GM12878 (cell line): Measurements from ENCODE around the gene GPC5. TPM values are rescaled to one million over a fixed set of nuclear protein-coding genes. Genes with fewer than 3 reads are reported as not detected.

Source experiments
- ATAC-seq: fragments of 200-7000 bp; cut with Tn5 transposase; 3 replicates; pipeline ENCODE4 v1.9.1; 2020; ENCODE audit warnings: mild to moderate bottlenecking, moderate library complexity
- BruUV-seq: library from RNA; stranded (reverse); fragments of 400-500 nt; replicated peaks from 2 replicates; lab custom pipeline; 2021; lab: Mats Ljungman, UMichigan
- CTCF ChIA-PET: fragments of 300-600 bp; sonication (Branson Sonifier 250); formaldehyde crosslinking; extraction: SDS; loops from one replicate; lab custom pipeline; 2021; ENCODE audit warnings: inconsistent platforms; lab: Yijun Ruan, JAX
- POLR2A ChIA-PET: fragments of 350-600 bp; formaldehyde crosslinking; extraction: SDS; loops from one replicate; lab custom pipeline; 2021; ENCODE audit warnings: inconsistent platforms; lab: Charles Lee
- RAD21 ChIA-PET: fragments of 300-600 bp; sonication (Branson Sonifier 250); formaldehyde crosslinking; loops from one replicate; lab custom pipeline; 2023; ENCODE audit warnings: antibody characterized with exemption; ENCODE audit not compliant: unreplicated experiment; lab: Charles Lee
- SMC1A ChIA-PET: fragments of 300-600 bp; sonication (Branson Sonifier 250); formaldehyde crosslinking; loops from one replicate; lab custom pipeline; 2023; ENCODE audit not compliant: unreplicated experiment, uncharacterized antibody; lab: Charles Lee
- DNase-seq: peaks from one replicate; pipeline ENCODE4 v3.0.0-alpha.2; 2011; ENCODE audit warnings: low read depth, low spot score
- FAIRE-seq: peaks from 3 replicates; lab custom pipeline; 2011; peaks lifted over from hg19 to GRCh38; lab: Jason Lieb, UNC
- H2AFZ ChIP-seq: 2 replicates; pipeline ENCODE4 v1.6.0; 2011; ENCODE audit warnings: low read depth, low read length, control low read depth; ENCODE audit not compliant: control insufficient read depth
- H3K27ac ChIP-seq: 2 replicates; pipeline ENCODE4 v1.5.1; 2011; ENCODE audit warnings: control low read depth; ENCODE audit not compliant: control insufficient read depth, insufficient read depth
- H3K27me3 ChIP-seq, 2 experiments: replicated peaks in 1 of 2; 2 replicates each; pipeline versions ENCODE4 v1.6.0 to v1.6.1; 2011; ENCODE audit warnings: low read length in 1 of 2; ENCODE audit not compliant: control insufficient read depth in 2 of 2, insufficient read depth in 2 of 2
- H3K36me3 ChIP-seq, 2 experiments: 2 replicates each; pipeline ENCODE4 v1.5.1; 2011; ENCODE audit warnings: low read length in 1 of 2; ENCODE audit not compliant: control insufficient read depth in 2 of 2, insufficient read depth in 2 of 2
- H3K4me1 ChIP-seq: 2 replicates; pipeline ENCODE4 v1.6.1; 2011; ENCODE audit warnings: mild to moderate bottlenecking, low read length, moderate library complexity, mixed read lengths; ENCODE audit not compliant: control insufficient read depth, insufficient read depth
- H3K4me2 ChIP-seq: 2 replicates; pipeline ENCODE4 v1.6.0; 2011; ENCODE audit warnings: control low read depth; ENCODE audit not compliant: control insufficient read depth, insufficient read depth
- H3K4me3 ChIP-seq: fragments of 200-600 bp; sonication (generic); 2 replicates; pipeline ENCODE4 v1.5.1; 2016
- H3K79me2 ChIP-seq: 2 replicates; pipeline ENCODE4 v1.6.0; 2011; ENCODE audit warnings: low read length; ENCODE audit not compliant: control insufficient read depth, insufficient read depth
- H3K9ac ChIP-seq: 2 replicates; pipeline ENCODE4 v1.8.0; 2011; ENCODE audit warnings: low read length, control low read depth, mixed read lengths; ENCODE audit not compliant: control insufficient read depth, insufficient read depth
- H3K9me3 ChIP-seq: replicated peaks from 3 replicates; pipeline ENCODE4 v1.5.1; 2011; ENCODE audit warnings: mild to moderate bottlenecking, low read length; ENCODE audit not compliant: control insufficient read depth, insufficient read depth
- H4K20me1 ChIP-seq: 2 replicates; pipeline ENCODE4 v1.6.0; 2011; ENCODE audit not compliant: control insufficient read depth, insufficient read depth
- ASH2L ChIP-seq: fragments of 300-600, 200-600 bp; sonication (generic); IDR thresholded peaks from 2 replicates; pipeline ENCODE4 v1.6.1; 2017; ENCODE audit warnings: low read depth, mild to moderate bottlenecking, borderline replicate concordance
- CTCF ChIP-seq, 3 experiments: IDR thresholded peaks in 2 of 3; conservative IDR thresholded peaks in 1 of 3; 2 replicates each; pipeline ENCODE4 v1.5.1; 2011; ENCODE audit warnings: low read depth in 3 of 3, low read length in 3 of 3, mild to moderate bottlenecking in 3 of 3, control low read depth in 2 of 3, moderate library complexity in 2 of 3, inconsistent platforms in 1 of 3, mixed read lengths in 1 of 3; ENCODE audit not compliant: control insufficient read depth in 2 of 3, insufficient read depth in 1 of 3; ENCODE audit errors: extremely low read depth in 1 of 3
- ESRRA ChIP-seq: IDR thresholded peaks from 2 replicates; pipeline ENCODE4 v1.6.1; 2012; ENCODE audit warnings: mild to moderate bottlenecking, low read length, improper control_type of control experiment
- FOXK2 ChIP-seq: fragments of 450-650 bp; IDR thresholded peaks from 2 replicates; pipeline ENCODE4 v1.6.1; 2017; ENCODE audit warnings: mild to moderate bottlenecking, moderate library complexity
- IRF5 ChIP-seq: fragments of 450-650 bp; IDR thresholded peaks from 2 replicates; pipeline ENCODE4 v1.6.1; 2017; ENCODE audit warnings: borderline replicate concordance
- NBN ChIP-seq: fragments of 450-650 bp; IDR thresholded peaks from 2 replicates; pipeline ENCODE4 v1.6.1; 2016
- RUNX3 ChIP-seq: IDR thresholded peaks from 2 replicates; pipeline ENCODE4 v1.6.1; 2012; ENCODE audit warnings: low read length, inconsistent platforms
- STAT1 ChIP-seq: fragments of 450-650 bp; conservative IDR thresholded peaks from 2 replicates; pipeline ENCODE4 v1.6.1; 2014; ENCODE audit warnings: antibody characterized with exemption, mild to moderate bottlenecking
- ZBTB11 ChIP-seq: fragments of 450-650 bp; formaldehyde crosslinking; IDR thresholded peaks from 2 replicates; pipeline ENCODE4 v1.5.0; 2022; ENCODE audit warnings: mild to moderate bottlenecking, missing genetic modification characterization
- ZBTB40 ChIP-seq: fragments of 450-650 bp; IDR thresholded peaks from 2 replicates; pipeline ENCODE4 v1.6.1; 2016; ENCODE audit warnings: mild to moderate bottlenecking, moderate library complexity, borderline replicate concordance
- ZNF622 ChIP-seq: fragments of 450-650 bp; IDR thresholded peaks from 2 replicates; pipeline ENCODE4 v1.6.1; 2017; ENCODE audit warnings: mild to moderate bottlenecking, inconsistent platforms
- in situ Hi-C: fragments of 300-500 bp; cut with MboI; formaldehyde crosslinking; loops from 9 replicates; pipeline ENCODE4 v1.14.3; 2018; ENCODE audit warnings: mixed read lengths
- intact Hi-C: fragments of 100-400 bp; cut with micrococcal nuclease; formaldehyde crosslinking; loops from one replicate; pipeline ENCODE4 v1.14.2; 2022; ENCODE audit not compliant: unreplicated experiment
- polyA plus RNA-seq, 11 experiments: library from polyadenylated mRNA; depleted of rRNA in 4 of 11; unstranded in 6 of 11; stranded (reverse) in 5 of 11; fragments of >200 nt; fragmentation: Nextera tagmentation in 4 of 11; fragmentation: Illumina TruSeq in 1 of 11; extraction: Ambion mirVana in 4 of 11; extraction: Trizol in 1 of 11; gene quantifications; 1 replicate in 1 of 11; 2 replicates in 10 of 11; pipeline versions ENCODE4 v1.2.1 to v1.2.3, GENCODE V29; 2011 to 2016; ENCODE audit warnings: inconsistent platforms in 2 of 11, missing spikeins in 2 of 11, low read depth in 1 of 11
- total RNA-seq, 4 experiments: library from RNA; depleted of rRNA in 3 of 4; stranded (reverse); fragments of >200 nt in 3 of 4; fragmentation: Illumina TruSeq in 1 of 4; extraction: Trizol in 1 of 4; gene quantifications; 2 replicates each; pipeline versions ENCODE4 v1.2.1 to v1.2.3, GENCODE V29; 2013 to 2021

GPC5 gene
- total and polyA plus RNA-seq, 10 of the 15 experiments (the other 5 are each of a cell fraction or from before 2014, with no cell fraction given): 0.05 to 0.87 (median 0.44) TPM; not detected in 1

GRCh38 chr13:92460479-92460878 is 1062.1 kb downstream of the GPC5 start:
- in situ Hi-C loops: no loop called here
- Histone ChIP-seq H2AFZ (no peak overlapping the region), H3K9me3 (no peaks in the 10 kb centered on the region), H3K4me3 (no peak overlapping the region), H3K27ac (no peak overlapping the region), H3K9ac (no peak overlapping the region), H3K4me1 (no peaks in the 10 kb centered on the region), H3K27me3 (no peaks in the 10 kb centered on the region), H3K36me3 (no peaks in the 10 kb centered on the region), H3K79me2 (no peaks in the 10 kb centered on the region)
- intact Hi-C loops: no loop called here
- ChIA-PET POLR2A (no interaction called here), SMC1A (interaction anchor here (0.6 kb wide), 1 partner anchor 233 kb away, joined by 4 read pairs; no protein-coding TSS in a partner anchor), CTCF (no interaction called here), RAD21 (no interaction called here)
- DNase-seq (no peak), FAIRE-seq (no peak)
- TF ChIP-seq STAT1 (no peak), RUNX3 (no peak), ESRRA (no peak), FOXK2 (no peak), ZBTB11 (CRISPR knock-in tag) (no peak), ZBTB40 (no peak), NBN (no peak), CTCF (IDR thresholded peaks at IDR 0.05 in 2 of 3, conservative IDR thresholded peaks at IDR 0.05 in 1 of 3; ENCODE audit: control insufficient read depth in 2 of 3, extremely low read depth in 1 of 3, insufficient read depth in 1 of 3, low read depth in 3 of 3, low read length in 3 of 3) (no peak), IRF5 (no peak), ZNF622 (no peak), ASH2L (no peak)
- TF ChIP-seq, all 136 proteins: peak for 0
- no peak for ATAC-seq
- no peak overlapping the region for H3K4me2 ChIP-seq
- no peaks in the 10 kb centered on the region for H4K20me1 ChIP-seq
- no TSS peak for BruUV-seq
